GM23248 (cell line): ENCODE results near the gene KCTD5.

Source experiments
- EZH2 ChIP-seq: fragments of 200-600 bp; sonication (generic); IDR thresholded peaks from 2 replicates; pipeline ENCODE4 v1.6.1; 2018; ENCODE audit warnings: antibody characterized with exemption, mild to moderate bottlenecking; ENCODE audit not compliant: insufficient read depth, poor library complexity, severe bottlenecking
- EZH2phosphoT487 ChIP-seq: fragments of 200-600 bp; sonication (generic); IDR thresholded peaks from 2 replicates; pipeline ENCODE4 v1.6.1; 2018; ENCODE audit warnings: antibody characterized with exemption, moderate library complexity, mild to moderate bottlenecking, low read depth; ENCODE audit not compliant: insufficient read depth

DNA sequence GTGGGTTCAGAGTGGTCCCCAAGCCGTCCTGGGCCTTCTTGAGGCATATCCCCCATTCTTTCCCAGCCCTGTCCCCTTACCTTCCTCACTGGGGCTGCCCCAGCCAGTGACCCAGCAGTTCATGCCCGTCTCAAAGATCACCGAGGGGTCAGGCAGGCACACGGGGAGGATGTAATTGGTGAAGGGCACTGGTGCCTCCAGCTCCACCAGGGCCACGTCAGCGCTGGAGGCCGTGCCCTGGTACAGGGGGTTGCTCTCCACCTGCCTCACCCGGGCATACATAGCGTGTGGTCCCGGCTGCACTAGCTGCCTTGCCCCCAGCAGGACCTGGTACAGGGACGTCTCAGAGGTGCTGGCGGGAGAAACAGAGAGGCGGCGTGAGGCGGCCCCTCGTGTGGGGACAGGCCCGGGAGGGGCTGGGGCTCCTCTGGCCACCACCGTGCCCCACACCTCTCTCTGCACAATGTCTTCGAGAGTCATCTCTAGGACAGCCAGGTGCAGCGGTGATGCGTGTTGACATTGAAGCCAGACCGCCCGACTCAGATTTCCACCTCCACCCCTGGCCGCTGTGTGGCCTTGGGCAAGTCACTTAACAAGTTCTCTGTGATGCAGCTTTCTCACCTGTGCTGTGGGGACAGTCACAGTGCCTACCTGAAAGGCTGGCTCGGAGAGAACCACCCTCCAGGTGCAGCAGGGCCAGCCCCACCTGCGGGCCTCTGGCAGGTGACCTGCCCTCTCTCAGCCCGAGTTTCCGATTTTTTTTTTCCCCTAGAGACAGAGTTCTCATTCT is 31.9 kb downstream of the KCTD5 start:
- TF ChIP-seq EZH2: no peak
- TF ChIP-seq EZH2phosphoT487: no peak
